Liver (tissue), 9 donors: Measurements from ENCODE around the gene TNFRSF1B. TPM values are rescaled to one million over a fixed set of nuclear protein-coding genes. Genes with fewer than 3 reads are reported as not detected.

ENCODE experiments used
- DNase-seq: peaks from one replicate; pipeline ENCODE4 v3.0.0-alpha.2; 2017; ENCODE audit warnings: low spot score
- H3K27ac ChIP-seq, 2 donors: one replicate each; pipeline ENCODE4 v1.7.0; 2013; ENCODE audit warnings: inconsistent platforms in 2 of 2, low read length in 2 of 2, control low read depth in 1 of 2, low read depth in 1 of 2, mild to moderate bottlenecking in 1 of 2
- H3K27me3 ChIP-seq, 4 donors: one replicate each; pipeline versions ENCODE4 v1.6.1 to v1.7.0; 2013; ENCODE audit warnings: low read length in 3 of 4, inconsistent platforms in 1 of 4, mild to moderate bottlenecking in 1 of 4, moderate library complexity in 1 of 4; ENCODE audit not compliant: control insufficient read depth in 4 of 4, insufficient read depth in 4 of 4
- H3K36me3 ChIP-seq, 4 donors: one replicate each; pipeline versions ENCODE4 v1.6.1 to v1.7.0; 2013; ENCODE audit warnings: low read length in 3 of 4, mild to moderate bottlenecking in 3 of 4, low read depth in 1 of 4, moderate library complexity in 1 of 4; ENCODE audit not compliant: control insufficient read depth in 4 of 4, insufficient read depth in 3 of 4
- H3K4me1 ChIP-seq, 4 donors: one replicate each; pipeline versions ENCODE4 v1.6.1 to v1.7.0; 2013; ENCODE audit warnings: low read length in 3 of 4, mild to moderate bottlenecking in 3 of 4, moderate library complexity in 1 of 4; ENCODE audit not compliant: control insufficient read depth in 4 of 4, insufficient read depth in 4 of 4
- H3K4me3 ChIP-seq, 3 donors: one replicate each; pipeline versions ENCODE4 v1.6.1 to v1.7.0; 2013; ENCODE audit warnings: low read length in 3 of 3, control low read depth in 1 of 3, low read depth in 1 of 3, mild to moderate bottlenecking in 1 of 3
- H3K9ac ChIP-seq, 2 donors: one replicate each; pipeline ENCODE4 v1.7.0; 2013; ENCODE audit warnings: low read length in 2 of 2, mild to moderate bottlenecking in 2 of 2, moderate library complexity in 2 of 2, control low read depth in 1 of 2, low read depth in 1 of 2
- H3K9me3 ChIP-seq, 4 donors: one replicate each; pipeline versions ENCODE4 v1.6.1 to v1.7.0; 2013; ENCODE audit warnings: low read length in 3 of 4; ENCODE audit not compliant: control insufficient read depth in 4 of 4
- EGR1 ChIP-seq, 2 donors: IDR thresholded peaks; 2 replicates each; pipeline ENCODE4 v1.6.1; 2016 to 2018; ENCODE audit warnings: antibody characterized with exemption in 2 of 2, low read depth in 2 of 2
- FOXA1 ChIP-seq: IDR thresholded peaks from 2 replicates; pipeline ENCODE4 v1.6.1; 2016; ENCODE audit warnings: antibody characterized with exemption
- FOXA2 ChIP-seq: IDR thresholded peaks from 2 replicates; pipeline ENCODE4 v1.6.1; 2016; ENCODE audit warnings: antibody characterized with exemption
- GABPA ChIP-seq, 2 donors: IDR thresholded peaks in 1 of 2; conservative IDR thresholded peaks in 1 of 2; 2 replicates each; pipeline ENCODE4 v1.6.1; 2016; ENCODE audit warnings: antibody characterized with exemption in 2 of 2, mild to moderate bottlenecking in 1 of 2, moderate library complexity in 1 of 2
- HNF4A ChIP-seq, 2 donors: conservative IDR thresholded peaks; 2 replicates each; pipeline ENCODE4 v1.6.1; 2016; ENCODE audit warnings: antibody characterized with exemption in 2 of 2, mild to moderate bottlenecking in 2 of 2
- HNF4G ChIP-seq: IDR thresholded peaks from 2 replicates; pipeline ENCODE4 v1.6.1; 2016; ENCODE audit warnings: antibody characterized with exemption
- JUND ChIP-seq, 2 donors: IDR thresholded peaks; 2 replicates each; pipeline ENCODE4 v1.6.1; 2016; ENCODE audit warnings: antibody characterized with exemption in 2 of 2
- NR2F2 ChIP-seq: IDR thresholded peaks from 2 replicates; pipeline ENCODE4 v1.6.1; 2016; ENCODE audit warnings: antibody characterized with exemption
- RAD21 ChIP-seq, 2 donors: IDR thresholded peaks; 2 replicates each; pipeline ENCODE4 v1.6.1; 2016; ENCODE audit warnings: antibody characterized with exemption in 2 of 2, mild to moderate bottlenecking in 2 of 2
- RXRA ChIP-seq, 2 donors: IDR thresholded peaks; 2 replicates each; pipeline ENCODE4 v1.6.1; 2017 to 2018; ENCODE audit warnings: antibody characterized with exemption in 2 of 2, mild to moderate bottlenecking in 1 of 2
- SP1 ChIP-seq: IDR thresholded peaks from 2 replicates; pipeline ENCODE4 v1.6.1; 2018; ENCODE audit warnings: antibody characterized with exemption, mild to moderate bottlenecking
- TAF1 ChIP-seq: conservative IDR thresholded peaks from 2 replicates; pipeline ENCODE4 v1.6.1; 2016; ENCODE audit warnings: antibody characterized with exemption, mild to moderate bottlenecking
- YY1 ChIP-seq: IDR thresholded peaks from 2 replicates; pipeline ENCODE4 v1.6.1; 2016; ENCODE audit warnings: antibody characterized with exemption, mild to moderate bottlenecking
- WGBS: extraction: QIAGEN DNeasy Blood & Tissue Kit; methylation state at CpG from one replicate; pipeline ENCODE4 v1.1.7; 2013; 5-methylcytosine and 5-hydroxymethylcytosine counted together
- polyA plus RNA-seq, 2 donors: library from polyadenylated mRNA; stranded (reverse) in 1 of 2; unstranded in 1 of 2; fragments of 200-250 nt in 1 of 2; fragments of >200 nt in 1 of 2; fragmentation: Nextera tagmentation in 1 of 2; extraction: Ambion mirVana in 1 of 2; gene quantifications; one replicate each; pipeline versions ENCODE4 v1.2.1 to v1.2.3, GENCODE V29; 2013 to 2015
- total RNA-seq, 2 donors: library from RNA; depleted of rRNA; stranded (reverse); fragments of >200 nt; gene quantifications; one replicate each; pipeline ENCODE4 v1.2.3, GENCODE V29; 2014
- TF ChIP-seq, protein P1 (sequence below): IDR thresholded peaks from 2 replicates; pipeline ENCODE4 v1.6.1; 2016; ENCODE audit warnings: antibody characterized with exemption
- TF ChIP-seq, protein P2 (sequence below): IDR thresholded peaks from 2 replicates; pipeline ENCODE4 v1.6.1; 2016; ENCODE audit warnings: antibody characterized with exemption
- TF ChIP-seq, protein P3 (sequence below): IDR thresholded peaks from 2 replicates; pipeline ENCODE4 v1.6.1; 2016; ENCODE audit warnings: antibody characterized with exemption
- TF ChIP-seq, protein P4 (sequence below): fragments of 150-350 bp; IDR thresholded peaks from 2 replicates; pipeline ENCODE4 v1.5.1; 2017; ENCODE audit warnings: improper control_type of control experiment, low read depth, low read length; ENCODE audit not compliant: missing input control
- TF ChIP-seq, protein P5 (sequence below): IDR thresholded peaks from 2 replicates; pipeline ENCODE4 v1.6.1; 2016; ENCODE audit warnings: antibody characterized with exemption, mild to moderate bottlenecking
- donor health status: healthy.
- donor health status: healthy.
- donor health status: healthy.
- donor health status: healthy.
- donor health status: healthy.

Gene TNFRSF1B
- total and polyA plus RNA-seq, 4 donors: 7.2 to 19.6 (median 16.5) TPM

DNA sequence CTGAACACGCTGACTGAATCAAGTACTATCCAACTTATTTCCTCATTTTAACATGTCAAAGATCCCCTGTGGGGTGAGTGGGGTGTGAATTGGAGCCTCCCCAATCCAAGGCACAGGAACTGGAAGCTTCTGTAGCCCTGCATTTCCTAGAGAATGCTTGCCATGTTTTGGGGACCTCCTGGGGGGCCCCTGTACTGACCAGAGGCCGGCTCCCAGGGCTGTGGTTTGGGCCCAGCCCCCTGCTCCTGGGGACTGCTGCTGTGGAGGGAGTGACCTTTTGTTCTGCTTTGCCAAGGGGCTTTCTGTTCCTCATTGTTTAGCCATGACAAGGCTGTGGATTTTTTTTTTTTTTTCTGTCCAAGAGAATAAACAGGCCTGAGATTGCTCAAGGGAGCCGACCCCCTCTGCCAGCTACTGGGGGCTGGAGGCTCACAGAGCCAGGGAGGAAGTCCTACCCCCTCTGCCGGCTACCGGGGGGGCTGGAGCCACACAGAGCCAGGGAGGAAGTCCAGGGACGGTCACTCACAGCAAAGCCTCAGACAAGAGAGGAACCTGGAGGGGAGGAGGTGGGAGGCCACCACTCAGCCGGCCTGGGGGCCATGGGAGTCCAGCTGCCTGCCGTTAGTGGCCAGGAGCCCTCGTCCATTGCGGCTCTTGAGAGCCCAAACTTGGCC lies 17.4 kb downstream of the TNFRSF1B start:
- 47% methylated on average over 10 of the region's 10 CpGs for WGBS
- peaks cover 39 to 74% (median 60%) of the 10 kb centered on the region in 4 donors for H3K4me1 ChIP-seq
- DNase-seq: no peak

More for the DNA sequence above, 17.4 kb downstream of the TNFRSF1B start:
- Histone ChIP-seq H3K9me3 (no peaks in the 10 kb centered on the region), H3K4me3 (no peak overlapping the region), H3K9ac (peak overlapping the region in 1 of 2 donors; percentile 38), H3K36me3 (peaks cover 0 to 2% (median 0%) of the 10 kb centered on the region in 4 donors), H3K27ac (peak overlapping the region; percentile 80 to 82), H3K27me3 (no peaks in the 10 kb centered on the region)
- TF ChIP-seq HNF4A (conservative IDR thresholded peaks at IDR 0.05): no peak
- no peak for TF ChIP-seq YY1
- TF ChIP-seq, protein P1, sequence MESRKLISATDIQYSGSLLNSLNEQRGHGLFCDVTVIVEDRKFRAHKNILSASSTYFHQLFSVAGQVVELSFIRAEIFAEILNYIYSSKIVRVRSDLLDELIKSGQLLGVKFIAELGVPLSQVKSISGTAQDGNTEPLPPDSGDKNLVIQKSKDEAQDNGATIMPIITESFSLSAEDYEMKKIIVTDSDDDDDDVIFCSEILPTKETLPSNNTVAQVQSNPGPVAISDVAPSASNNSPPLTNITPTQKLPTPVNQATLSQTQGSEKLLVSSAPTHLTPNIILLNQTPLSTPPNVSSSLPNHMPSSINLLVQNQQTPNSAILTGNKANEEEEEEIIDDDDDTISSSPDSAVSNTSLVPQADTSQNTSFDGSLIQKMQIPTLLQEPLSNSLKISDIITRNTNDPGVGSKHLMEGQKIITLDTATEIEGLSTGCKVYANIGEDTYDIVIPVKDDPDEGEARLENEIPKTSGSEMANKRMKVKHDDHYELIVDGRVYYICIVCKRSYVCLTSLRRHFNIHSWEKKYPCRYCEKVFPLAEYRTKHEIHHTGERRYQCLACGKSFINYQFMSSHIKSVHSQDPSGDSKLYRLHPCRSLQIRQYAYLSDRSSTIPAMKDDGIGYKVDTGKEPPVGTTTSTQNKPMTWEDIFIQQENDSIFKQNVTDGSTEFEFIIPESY: no peak
- TF ChIP-seq TAF1: peak; percentile 25
- TF ChIP-seq FOXA2: no peak
- peak; percentile 56 for TF ChIP-seq SP1
- TF ChIP-seq RXRA (IDR thresholded peaks at IDR 0.05): peak; percentile 29 to 35
- TF ChIP-seq GABPA (IDR thresholded peaks at IDR 0.05 in 1 of 2, conservative IDR thresholded peaks at IDR 0.05 in 1 of 2): peak in 1 of 2 donors; percentile 11
- peak; percentile 97 for TF ChIP-seq NR2F2
- no peak for TF ChIP-seq FOXA1
- TF ChIP-seq EGR1 (IDR thresholded peaks at IDR 0.05; ENCODE audit: low read depth in 2 of 2): no peak
- TF ChIP-seq, protein P2, sequence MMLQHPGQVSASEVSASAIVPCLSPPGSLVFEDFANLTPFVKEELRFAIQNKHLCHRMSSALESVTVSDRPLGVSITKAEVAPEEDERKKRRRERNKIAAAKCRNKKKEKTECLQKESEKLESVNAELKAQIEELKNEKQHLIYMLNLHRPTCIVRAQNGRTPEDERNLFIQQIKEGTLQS: no peak
- TF ChIP-seq, protein P3, sequence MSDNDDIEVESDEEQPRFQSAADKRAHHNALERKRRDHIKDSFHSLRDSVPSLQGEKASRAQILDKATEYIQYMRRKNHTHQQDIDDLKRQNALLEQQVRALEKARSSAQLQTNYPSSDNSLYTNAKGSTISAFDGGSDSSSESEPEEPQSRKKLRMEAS: no peak
- peak; percentile 44 to 52 for TF ChIP-seq JUND (IDR thresholded peaks at IDR 0.05)
- no peak for TF ChIP-seq HNF4G
- TF ChIP-seq, protein P4, sequence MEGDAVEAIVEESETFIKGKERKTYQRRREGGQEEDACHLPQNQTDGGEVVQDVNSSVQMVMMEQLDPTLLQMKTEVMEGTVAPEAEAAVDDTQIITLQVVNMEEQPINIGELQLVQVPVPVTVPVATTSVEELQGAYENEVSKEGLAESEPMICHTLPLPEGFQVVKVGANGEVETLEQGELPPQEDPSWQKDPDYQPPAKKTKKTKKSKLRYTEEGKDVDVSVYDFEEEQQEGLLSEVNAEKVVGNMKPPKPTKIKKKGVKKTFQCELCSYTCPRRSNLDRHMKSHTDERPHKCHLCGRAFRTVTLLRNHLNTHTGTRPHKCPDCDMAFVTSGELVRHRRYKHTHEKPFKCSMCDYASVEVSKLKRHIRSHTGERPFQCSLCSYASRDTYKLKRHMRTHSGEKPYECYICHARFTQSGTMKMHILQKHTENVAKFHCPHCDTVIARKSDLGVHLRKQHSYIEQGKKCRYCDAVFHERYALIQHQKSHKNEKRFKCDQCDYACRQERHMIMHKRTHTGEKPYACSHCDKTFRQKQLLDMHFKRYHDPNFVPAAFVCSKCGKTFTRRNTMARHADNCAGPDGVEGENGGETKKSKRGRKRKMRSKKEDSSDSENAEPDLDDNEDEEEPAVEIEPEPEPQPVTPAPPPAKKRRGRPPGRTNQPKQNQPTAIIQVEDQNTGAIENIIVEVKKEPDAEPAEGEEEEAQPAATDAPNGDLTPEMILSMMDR: no peak
- peak; percentile 36 to 54 for TF ChIP-seq RAD21 (IDR thresholded peaks at IDR 0.05)
- TF ChIP-seq, protein P5, sequence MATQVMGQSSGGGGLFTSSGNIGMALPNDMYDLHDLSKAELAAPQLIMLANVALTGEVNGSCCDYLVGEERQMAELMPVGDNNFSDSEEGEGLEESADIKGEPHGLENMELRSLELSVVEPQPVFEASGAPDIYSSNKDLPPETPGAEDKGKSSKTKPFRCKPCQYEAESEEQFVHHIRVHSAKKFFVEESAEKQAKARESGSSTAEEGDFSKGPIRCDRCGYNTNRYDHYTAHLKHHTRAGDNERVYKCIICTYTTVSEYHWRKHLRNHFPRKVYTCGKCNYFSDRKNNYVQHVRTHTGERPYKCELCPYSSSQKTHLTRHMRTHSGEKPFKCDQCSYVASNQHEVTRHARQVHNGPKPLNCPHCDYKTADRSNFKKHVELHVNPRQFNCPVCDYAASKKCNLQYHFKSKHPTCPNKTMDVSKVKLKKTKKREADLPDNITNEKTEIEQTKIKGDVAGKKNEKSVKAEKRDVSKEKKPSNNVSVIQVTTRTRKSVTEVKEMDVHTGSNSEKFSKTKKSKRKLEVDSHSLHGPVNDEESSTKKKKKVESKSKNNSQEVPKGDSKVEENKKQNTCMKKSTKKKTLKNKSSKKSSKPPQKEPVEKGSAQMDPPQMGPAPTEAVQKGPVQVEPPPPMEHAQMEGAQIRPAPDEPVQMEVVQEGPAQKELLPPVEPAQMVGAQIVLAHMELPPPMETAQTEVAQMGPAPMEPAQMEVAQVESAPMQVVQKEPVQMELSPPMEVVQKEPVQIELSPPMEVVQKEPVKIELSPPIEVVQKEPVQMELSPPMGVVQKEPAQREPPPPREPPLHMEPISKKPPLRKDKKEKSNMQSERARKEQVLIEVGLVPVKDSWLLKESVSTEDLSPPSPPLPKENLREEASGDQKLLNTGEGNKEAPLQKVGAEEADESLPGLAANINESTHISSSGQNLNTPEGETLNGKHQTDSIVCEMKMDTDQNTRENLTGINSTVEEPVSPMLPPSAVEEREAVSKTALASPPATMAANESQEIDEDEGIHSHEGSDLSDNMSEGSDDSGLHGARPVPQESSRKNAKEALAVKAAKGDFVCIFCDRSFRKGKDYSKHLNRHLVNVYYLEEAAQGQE: peak; percentile 13
